Thyroid gland (tissue), 4 donors: ENCODE measurements around the gene SLC25A13.

Experiments
- POLR2A ChIP-seq, 2 donors: fragments of 450-650 bp; IDR thresholded peaks; one replicate each; pipeline ENCODE4 v1.6.1; 2017; ENCODE audit warnings: antibody characterized with exemption in 2 of 2, mild to moderate bottlenecking in 2 of 2, moderate library complexity in 1 of 2
- TF ChIP-seq, protein P1 (sequence below), 6 experiments: fragments of 200-600 bp in 3 of 6; fragments of 450-650 bp in 3 of 6; sonication (generic) in 3 of 6; IDR thresholded peaks; one replicate each; pipeline ENCODE4 v1.5.1; 2016 to 2019; ENCODE audit warnings: antibody characterized with exemption in 6 of 6, mild to moderate bottlenecking in 2 of 6, inconsistent platforms in 1 of 6, moderate library complexity in 1 of 6

- TF ChIP-seq POLR2A (IDR thresholded peaks at IDR 0.05), result no peak
- TF ChIP-seq, protein P1, sequence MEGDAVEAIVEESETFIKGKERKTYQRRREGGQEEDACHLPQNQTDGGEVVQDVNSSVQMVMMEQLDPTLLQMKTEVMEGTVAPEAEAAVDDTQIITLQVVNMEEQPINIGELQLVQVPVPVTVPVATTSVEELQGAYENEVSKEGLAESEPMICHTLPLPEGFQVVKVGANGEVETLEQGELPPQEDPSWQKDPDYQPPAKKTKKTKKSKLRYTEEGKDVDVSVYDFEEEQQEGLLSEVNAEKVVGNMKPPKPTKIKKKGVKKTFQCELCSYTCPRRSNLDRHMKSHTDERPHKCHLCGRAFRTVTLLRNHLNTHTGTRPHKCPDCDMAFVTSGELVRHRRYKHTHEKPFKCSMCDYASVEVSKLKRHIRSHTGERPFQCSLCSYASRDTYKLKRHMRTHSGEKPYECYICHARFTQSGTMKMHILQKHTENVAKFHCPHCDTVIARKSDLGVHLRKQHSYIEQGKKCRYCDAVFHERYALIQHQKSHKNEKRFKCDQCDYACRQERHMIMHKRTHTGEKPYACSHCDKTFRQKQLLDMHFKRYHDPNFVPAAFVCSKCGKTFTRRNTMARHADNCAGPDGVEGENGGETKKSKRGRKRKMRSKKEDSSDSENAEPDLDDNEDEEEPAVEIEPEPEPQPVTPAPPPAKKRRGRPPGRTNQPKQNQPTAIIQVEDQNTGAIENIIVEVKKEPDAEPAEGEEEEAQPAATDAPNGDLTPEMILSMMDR (IDR thresholded peaks at IDR 0.05), result no peak
Measured at GRCh38 chr7:96187735-96188134, 134.2 kb downstream of the SLC25A13 start.
